ENCODE results near the gene BTRC.

DNA sequence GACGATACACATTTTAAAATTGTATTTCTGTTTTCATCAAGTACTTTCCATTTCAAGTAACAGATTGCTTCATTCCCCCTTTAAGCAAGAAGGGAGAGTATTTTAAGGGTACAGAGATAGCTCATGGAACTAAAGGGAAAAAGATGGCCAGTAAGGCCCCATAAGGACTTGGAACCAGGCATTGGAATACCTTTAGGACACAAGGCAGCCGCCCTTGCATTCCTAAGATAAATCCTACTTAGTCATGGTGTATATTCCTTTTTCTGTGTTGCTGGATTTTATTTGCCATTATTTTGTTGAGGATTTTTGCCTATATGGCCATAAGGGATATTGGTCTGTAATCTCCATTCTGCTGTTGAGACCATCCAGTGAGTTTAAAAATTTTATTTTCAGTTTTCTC is 49.2 kb downstream of the BTRC start:
- TF ChIP-seq, protein P1, sequence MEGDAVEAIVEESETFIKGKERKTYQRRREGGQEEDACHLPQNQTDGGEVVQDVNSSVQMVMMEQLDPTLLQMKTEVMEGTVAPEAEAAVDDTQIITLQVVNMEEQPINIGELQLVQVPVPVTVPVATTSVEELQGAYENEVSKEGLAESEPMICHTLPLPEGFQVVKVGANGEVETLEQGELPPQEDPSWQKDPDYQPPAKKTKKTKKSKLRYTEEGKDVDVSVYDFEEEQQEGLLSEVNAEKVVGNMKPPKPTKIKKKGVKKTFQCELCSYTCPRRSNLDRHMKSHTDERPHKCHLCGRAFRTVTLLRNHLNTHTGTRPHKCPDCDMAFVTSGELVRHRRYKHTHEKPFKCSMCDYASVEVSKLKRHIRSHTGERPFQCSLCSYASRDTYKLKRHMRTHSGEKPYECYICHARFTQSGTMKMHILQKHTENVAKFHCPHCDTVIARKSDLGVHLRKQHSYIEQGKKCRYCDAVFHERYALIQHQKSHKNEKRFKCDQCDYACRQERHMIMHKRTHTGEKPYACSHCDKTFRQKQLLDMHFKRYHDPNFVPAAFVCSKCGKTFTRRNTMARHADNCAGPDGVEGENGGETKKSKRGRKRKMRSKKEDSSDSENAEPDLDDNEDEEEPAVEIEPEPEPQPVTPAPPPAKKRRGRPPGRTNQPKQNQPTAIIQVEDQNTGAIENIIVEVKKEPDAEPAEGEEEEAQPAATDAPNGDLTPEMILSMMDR (IDR thresholded peaks at IDR 0.05 in 2 of 3, conservative IDR thresholded peaks at IDR 0.05 in 1 of 3; ENCODE audit: borderline replicate concordance in 1 of 3, insufficient read depth in 1 of 3, low read depth in 2 of 3, low read length in 2 of 3) = no peak
- TF ChIP-seq SP1 (IDR thresholded peaks at IDR 0.05; ENCODE audit: low read depth) = no peak

All from HCT116 (cell line).